HepG2 (cell line): ENCODE results near the gene PTPRE. TPM values are rescaled to one million over a fixed set of nuclear protein-coding genes. Genes with fewer than 3 reads are reported as not detected.

Source experiments
- ATAC-seq: fragments of 200-7000 bp; cut with Tn5 transposase; 3 replicates; pipeline ENCODE4 v1.9.1; 2020; ENCODE audit warnings: mild to moderate bottlenecking, moderate library complexity
- BruUV-seq: library from RNA; stranded (reverse); fragments of 400-500 nt; replicated peaks from 2 replicates; lab custom pipeline; 2021; lab: Mats Ljungman, UMichigan
- CTCF ChIA-PET: fragments of 300-600 bp; formaldehyde crosslinking; extraction: SDS; loops from one replicate; lab custom pipeline; 2021; ENCODE audit warnings: low total read pairs, inconsistent platforms, low intra/inter-chr PET ratio; lab: Yijun Ruan, JAX
- POLR2A ChIA-PET: fragments of 350-600 bp; sonication (Branson Sonifier 250); formaldehyde crosslinking; loops from one replicate; lab custom pipeline; 2020; ENCODE audit warnings: antibody characterized with exemption, inconsistent platforms; lab: Yijun Ruan, JAX
- DNase-seq: peaks from one replicate; pipeline ENCODE4 v3.0.0-alpha.2; 2015; ENCODE audit warnings: low spot score
- FAIRE-seq: peaks from 3 replicates; lab custom pipeline; 2011; peaks lifted over from hg19 to GRCh38; lab: Jason Lieb, UNC
- H2AFZ ChIP-seq: one replicate; pipeline ENCODE4 v1.6.1; 2011; ENCODE audit warnings: low read length, inconsistent platforms
- H3K27ac ChIP-seq: fragments of 300-600 bp; 3 replicates; pipeline ENCODE4 v1.8.0; 2011; ENCODE audit warnings: mixed run types, mild to moderate bottlenecking, mixed read lengths, low read length, inconsistent platforms; ENCODE audit not compliant: insufficient read depth; ENCODE audit errors: extremely low read length
- H3K27me3 ChIP-seq, 2 experiments: fragments of 200-600 bp in 1 of 2; 2 replicates in 1 of 2; 3 replicates in 1 of 2; pipeline versions ENCODE4 v1.6.0 to v1.8.0; 2011; ENCODE audit warnings: low read length in 2 of 2, mild to moderate bottlenecking in 2 of 2, moderate library complexity in 2 of 2, inconsistent platforms in 1 of 2; ENCODE audit not compliant: insufficient read depth in 2 of 2, control insufficient read depth in 1 of 2
- H3K36me3 ChIP-seq, 2 experiments: fragments of 200-600 bp in 1 of 2; replicated peaks in 1 of 2; 2 replicates in 1 of 2; 3 replicates in 1 of 2; pipeline versions ENCODE4 v1.5.1 to v1.8.0; 2011; ENCODE audit warnings: low read length in 2 of 2, inconsistent platforms in 1 of 2; ENCODE audit not compliant: insufficient read depth in 2 of 2, control insufficient read depth in 1 of 2
- H3K4me1 ChIP-seq: 2 replicates; pipeline ENCODE4 v1.5.1; 2012; ENCODE audit warnings: low read length, inconsistent platforms; ENCODE audit not compliant: insufficient read depth
- H3K4me2 ChIP-seq: 2 replicates; pipeline ENCODE4 v1.6.0; 2011; ENCODE audit warnings: low read depth, low read length, inconsistent platforms
- H3K4me3 ChIP-seq, 3 experiments: fragments of 200-600 bp in 1 of 3; sonication (generic), shearing (Covaris generic) in 1 of 3; replicated peaks in 1 of 3; 2 replicates each; pipeline ENCODE4 v1.5.1; 2011 to 2016; ENCODE audit warnings: low read length in 3 of 3, inconsistent platforms in 2 of 3, low read depth in 2 of 3, mild to moderate bottlenecking in 2 of 3, control low read depth in 1 of 3, mixed read lengths in 1 of 3; ENCODE audit not compliant: insufficient read depth in 1 of 3
- H3K79me2 ChIP-seq: one replicate; pipeline ENCODE4 v1.6.1; 2011; ENCODE audit warnings: low read length, inconsistent platforms; ENCODE audit not compliant: insufficient read depth
- H3K9ac ChIP-seq: 2 replicates; pipeline ENCODE4 v1.6.0; 2011; ENCODE audit warnings: mild to moderate bottlenecking, low read depth, low read length, inconsistent platforms; ENCODE audit not compliant: insufficient read depth
- H3K9me3 ChIP-seq: 2 replicates; pipeline ENCODE4 v1.5.1; 2012; ENCODE audit warnings: mild to moderate bottlenecking, low read length
- H4K20me1 ChIP-seq: 2 replicates; pipeline ENCODE4 v1.6.0; 2011; ENCODE audit warnings: inconsistent platforms, mild to moderate bottlenecking, low read length, moderate library complexity; ENCODE audit not compliant: insufficient read depth
- ARNT ChIP-seq: fragments of 450-650 bp; IDR thresholded peaks from 2 replicates; pipeline ENCODE4 v1.6.1; 2017
- BRD4 ChIP-seq: sonication (generic); formaldehyde crosslinking; IDR thresholded peaks from 2 replicates; pipeline ENCODE4 v1.4.0; 2020; ENCODE audit warnings: missing genetic modification reagents
- CEBPZ ChIP-seq: IDR thresholded peaks from 2 replicates; pipeline ENCODE4 v1.6.1; 2012; ENCODE audit warnings: low read length, improper control_type of control experiment
- CENPT ChIP-seq: sonication (generic); formaldehyde crosslinking; IDR thresholded peaks from 2 replicates; pipeline ENCODE4 v1.8.0; 2022; ENCODE audit warnings: low read depth, mild to moderate bottlenecking, moderate library complexity, missing genetic modification reagents
- EED ChIP-seq: sonication (generic); formaldehyde crosslinking; IDR thresholded peaks from 2 replicates; pipeline ENCODE4 v1.5.0; 2020; ENCODE audit warnings: mild to moderate bottlenecking, missing genetic modification reagents
- FOXK1 ChIP-seq: sonication (generic); formaldehyde crosslinking; IDR thresholded peaks from 2 replicates; pipeline ENCODE4 v1.4.0; 2020; ENCODE audit warnings: low read depth, missing genetic modification reagents, borderline replicate concordance
- GABPB1 ChIP-seq: IDR thresholded peaks from 2 replicates; pipeline ENCODE4 v1.6.1; 2016; ENCODE audit warnings: mild to moderate bottlenecking, missing genetic modification reagents, moderate library complexity, missing compliant biosample characterization
- MAFK ChIP-seq, 2 experiments: IDR thresholded peaks in 1 of 2; conservative IDR thresholded peaks in 1 of 2; 2 replicates each; pipeline ENCODE4 v1.6.1; 2011; ENCODE audit warnings: improper control_type of control experiment in 2 of 2, low read length in 2 of 2
- MXD4 ChIP-seq: IDR thresholded peaks from 2 replicates; pipeline ENCODE4 v1.6.1; 2016; ENCODE audit warnings: mild to moderate bottlenecking, missing biosample characterization, missing genetic modification reagents
- NR2F2 ChIP-seq: IDR thresholded peaks from 2 replicates; pipeline ENCODE4 v1.6.1; 2012; ENCODE audit warnings: low read depth, inconsistent platforms, borderline replicate concordance
- ZNF337 ChIP-seq: sonication (generic); formaldehyde crosslinking; IDR thresholded peaks from 2 replicates; pipeline ENCODE4 v1.5.1; 2020; ENCODE audit warnings: missing genetic modification reagents, low read depth, mild to moderate bottlenecking, borderline replicate concordance
- ZNF577 ChIP-seq: sonication (generic); formaldehyde crosslinking; IDR thresholded peaks from 2 replicates; pipeline ENCODE4 v1.4.0; 2020; ENCODE audit warnings: mild to moderate bottlenecking, low read depth, missing genetic modification reagents, borderline replicate concordance
- ZNF589 ChIP-seq: sonication (generic); formaldehyde crosslinking; conservative IDR thresholded peaks from 2 replicates; pipeline ENCODE4 v1.8.0; 2022; ENCODE audit warnings: mild to moderate bottlenecking, moderate library complexity, missing genetic modification reagents
- ZNF704 ChIP-seq: sonication (generic); formaldehyde crosslinking; IDR thresholded peaks from 2 replicates; pipeline ENCODE4 v1.8.1; 2023; ENCODE audit warnings: mild to moderate bottlenecking, inconsistent platforms, moderate library complexity, missing genetic modification reagents, borderline replicate concordance
- WGBS: methylation state at CpG from one replicate; pipeline ENCODE4 v1.1.6; 2017; ENCODE audit warnings: low lambda C conversion rate; 5-methylcytosine and 5-hydroxymethylcytosine counted together
- in situ Hi-C: cut with HindIII; loops from 2 replicates; pipeline ENCODE4 v1.10.0; 2017; ENCODE audit warnings: low pct_unique_long_range_greater_than_20kb; ENCODE audit not compliant: extremely low pct_ligation_motif_present
- intact Hi-C: fragments of 100-400 bp; cut with micrococcal nuclease; formaldehyde crosslinking; loops from one replicate; pipeline ENCODE4 v1.10.0; 2022; ENCODE audit not compliant: unreplicated experiment
- polyA plus RNA-seq, 8 experiments: library from polyadenylated mRNA; depleted of rRNA in 3 of 8; stranded (reverse) in 7 of 8; unstranded in 1 of 8; fragments of >200 nt; fragmentation: Illumina TruSeq in 4 of 8; extraction: Trizol in 4 of 8; gene quantifications; 2 replicates each; pipeline versions ENCODE4 v1.2.1 to v1.2.3, GENCODE V29; 2011 to 2016; ENCODE audit warnings: low read depth in 4 of 8, missing spikeins in 1 of 8, mixed read lengths in 1 of 8; ENCODE audit not compliant: insufficient read depth in 1 of 8
- total RNA-seq, 5 experiments: library from RNA; depleted of rRNA; stranded (reverse); fragments of >200 nt; fragmentation: Illumina TruSeq; extraction: Trizol; gene quantifications; 2 replicates each; pipeline ENCODE4 v1.2.3, GENCODE V29; 2016; ENCODE audit warnings: low read depth in 1 of 5

Gene PTPRE
- total and polyA plus RNA-seq, 2 of the 13 experiments (the other 11 are each of a cell fraction or from before 2014, with no cell fraction given) = 0.01 to 0.02 TPM

- no peaks in the 10 kb centered on the region for H3K36me3 ChIP-seq
- CTCF ChIA-PET = no interaction called here
- H3K27me3 ChIP-seq = peaks cover 1 to 34% of the 10 kb centered on the region in 2 experiments; a peak in 4 of 5 replicates
- intact Hi-C loops = no loop called here
- H4K20me1 ChIP-seq = no peaks in the 10 kb centered on the region
- no peak for TF ChIP-seq ZNF577 (CRISPR knock-in tag)
- TF ChIP-seq ARNT = no peak
- TF ChIP-seq EED (CRISPR knock-in tag) = no peak
- TF ChIP-seq GABPB1 (CRISPR knock-in tag) = no peak
- no peak for TF ChIP-seq MXD4 (CRISPR knock-in tag)
- TF ChIP-seq MAFK (conservative IDR thresholded peaks at IDR 0.05 in 1 of 2, IDR thresholded peaks at IDR 0.05 in 1 of 2; ENCODE audit: low read length in 2 of 2) = no peak
- TF ChIP-seq ZNF337 (CRISPR knock-in tag) = no peak
- TF ChIP-seq CENPT = no peak
- no peak for TF ChIP-seq ZNF704 (CRISPR knock-in tag)
- no peak for TF ChIP-seq CEBPZ
- no peak for TF ChIP-seq NR2F2
- no peak for TF ChIP-seq BRD4
- no peak for TF ChIP-seq FOXK1 (CRISPR knock-in tag)
- TF ChIP-seq ZNF589 (CRISPR knock-in tag) = no peak
- TF ChIP-seq, all 625 proteins: peak for 0
- BruUV-seq = no TSS peak
- 37% methylated on average over 3 of the region's 4 CpGs for WGBS
- ATAC-seq = no peak
- POLR2A ChIA-PET = no interaction called here
- FAIRE-seq = no peak
- no peak overlapping the region for H2AFZ ChIP-seq
- no peak overlapping the region for H3K9ac ChIP-seq
- no peak overlapping the region for H3K4me3 ChIP-seq
- DNase-seq = no peak
- no peaks in the 10 kb centered on the region for H3K79me2 ChIP-seq
- no peak overlapping the region for H3K27ac ChIP-seq
- in situ Hi-C loops = no loop called here
- no peaks in the 10 kb centered on the region for H3K9me3 ChIP-seq
- H3K4me1 ChIP-seq = no peaks in the 10 kb centered on the region
- no peak overlapping the region for H3K4me2 ChIP-seq
These were observed 66.0 kb downstream of the PTPRE start for GRCh38 chr10:127972751-127973357.
